DMS153 treated with DMSO at 0.1 percent for 48 hours (cell line): ENCODE results near the gene ARHGAP24.
"Not testable (repeated sequence)": the region's sequence is repeated elsewhere in the genome, so short reads cannot be mapped to it uniquely, and the experiment has no call there.

ENCODE experiments used
- DNase-seq: peaks from one replicate; lab custom pipeline; 2025; ENCODE audit not compliant: unreplicated experiment; lab: John Stamatoyannopoulos, UW

The ARHGAP24 gene

GRCh38 chr4:85939595-85939994 lies 464.6 kb downstream of the ARHGAP24 start:
- DNase-seq: no peak

- DNase-seq: no peak
Measured at GRCh38 chr4:85940151-85940550, 465.2 kb downstream of the ARHGAP24 start.

GRCh38 chr4:85942107-85942506 lies 467.2 kb downstream of the ARHGAP24 start:
- DNase-seq: no peak

- DNase-seq: no peak
Measured at GRCh38 chr4:85946821-85947220, 471.9 kb downstream of the ARHGAP24 start.

- no peak for DNase-seq
Measured at GRCh38 chr4:85951099-85951498, 476.1 kb downstream of the ARHGAP24 start.

GRCh38 chr4:85952528-85952927 lies 477.6 kb downstream of the ARHGAP24 start:
- no peak for DNase-seq

DNA sequence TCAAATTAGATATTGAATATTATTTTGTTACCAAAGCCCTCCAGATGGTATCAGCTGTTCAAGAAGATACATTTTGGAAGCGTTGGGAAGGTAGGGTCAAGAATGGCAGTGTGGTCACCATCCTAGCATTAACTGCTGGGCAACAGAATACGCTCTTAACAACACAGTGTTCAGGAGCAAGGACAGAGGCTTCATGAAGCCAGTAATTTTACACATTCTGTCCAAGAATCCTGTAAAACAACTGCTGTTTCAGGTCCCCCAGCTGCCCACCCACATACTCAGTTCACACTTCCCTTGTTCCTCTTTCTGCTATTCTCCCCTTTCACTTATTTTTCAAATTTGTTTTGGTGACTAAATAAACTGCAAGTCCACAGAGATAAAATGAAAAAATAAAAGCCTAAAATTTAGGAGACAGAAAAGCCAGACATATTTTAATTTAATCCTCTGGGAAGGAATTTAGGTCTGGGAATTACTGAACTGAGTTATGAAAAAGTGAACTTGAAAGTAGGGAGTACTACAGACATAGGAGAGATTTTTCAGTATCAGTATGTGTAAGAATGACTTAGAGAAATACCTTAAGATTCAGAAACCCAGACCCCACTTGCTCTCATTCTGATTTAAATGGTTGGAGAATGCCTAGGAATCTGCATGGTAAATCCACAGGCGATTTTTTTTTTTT lies 478.2 kb downstream of the ARHGAP24 start:
- DNase-seq: no peak

DNA sequence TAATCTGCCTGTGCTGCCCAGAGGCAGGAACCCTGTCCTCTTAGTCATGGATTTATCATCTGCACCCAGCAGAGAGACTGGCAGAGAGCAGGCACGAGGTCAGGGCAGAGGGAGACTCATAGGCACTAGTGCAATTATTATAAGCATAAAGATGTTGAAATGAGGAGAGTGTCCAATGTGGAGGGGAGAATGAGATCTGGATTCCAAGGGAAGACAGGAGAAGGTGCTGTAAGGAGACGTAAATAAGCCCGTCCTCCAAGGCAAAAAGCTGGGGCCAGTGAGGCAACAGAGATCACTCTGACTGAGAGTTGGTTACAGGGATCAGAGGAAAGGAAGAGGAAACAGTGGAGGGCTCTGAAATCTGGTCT lies 478.7 kb downstream of the ARHGAP24 start:
- no peak for DNase-seq

DNA sequence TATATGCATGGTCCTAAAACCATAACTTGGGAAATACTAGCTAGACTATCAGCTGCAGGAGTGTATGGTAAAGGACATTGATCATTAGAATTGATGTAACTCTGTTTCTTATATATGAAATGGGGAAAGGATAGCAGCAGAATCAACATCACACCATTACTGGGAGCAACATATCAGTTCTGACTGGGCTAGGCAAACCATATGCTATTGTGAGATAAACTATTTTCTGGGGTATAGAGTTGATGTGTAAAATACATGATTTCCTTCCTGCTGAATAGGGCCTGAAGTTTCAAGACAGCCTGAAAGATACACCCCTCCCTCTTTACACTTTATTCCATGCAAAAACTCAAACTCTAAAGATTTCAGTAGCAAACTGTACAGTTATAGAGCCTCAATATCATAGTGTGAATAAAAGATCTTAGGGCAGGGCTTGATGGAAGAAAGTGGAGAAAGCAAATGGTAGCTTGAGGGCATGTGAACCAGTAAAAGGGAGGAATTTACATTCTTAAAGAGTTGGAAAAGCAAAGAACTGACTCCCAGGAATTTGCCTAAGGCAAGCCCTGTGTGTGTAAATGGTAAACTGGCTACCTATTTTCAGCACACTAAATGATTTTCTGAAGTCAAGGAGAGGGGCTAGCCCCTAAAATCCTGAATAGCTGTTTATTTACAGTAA lies 480.8 kb downstream of the ARHGAP24 start:
- no peak for DNase-seq

GRCh38 chr4:85956293-85956945 lies 481.5 kb downstream of the ARHGAP24 start:
- no peak for DNase-seq

GRCh38 chr4:85961887-85962286 lies 486.9 kb downstream of the ARHGAP24 start:
- no peak for DNase-seq

DNA sequence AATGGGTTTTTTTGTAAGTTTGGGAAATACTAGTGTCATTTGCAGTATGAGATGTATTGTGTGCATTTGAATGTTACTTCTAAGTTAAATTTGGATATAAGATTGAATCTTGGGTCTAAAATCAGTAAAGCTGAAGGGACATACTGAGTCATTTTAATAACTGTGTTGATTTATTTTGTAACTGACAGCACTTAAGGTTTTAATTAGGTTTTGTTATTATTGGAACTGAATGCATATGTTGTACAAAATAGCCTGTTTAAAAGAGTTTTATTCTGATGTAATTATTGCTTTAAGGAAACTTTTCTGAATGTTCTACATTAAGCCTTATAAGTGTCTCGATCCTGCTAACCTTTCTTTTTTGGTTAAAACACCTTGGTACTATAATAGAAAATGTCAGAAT lies 488.3 kb downstream of the ARHGAP24 start:
- no peak for DNase-seq

DNA sequence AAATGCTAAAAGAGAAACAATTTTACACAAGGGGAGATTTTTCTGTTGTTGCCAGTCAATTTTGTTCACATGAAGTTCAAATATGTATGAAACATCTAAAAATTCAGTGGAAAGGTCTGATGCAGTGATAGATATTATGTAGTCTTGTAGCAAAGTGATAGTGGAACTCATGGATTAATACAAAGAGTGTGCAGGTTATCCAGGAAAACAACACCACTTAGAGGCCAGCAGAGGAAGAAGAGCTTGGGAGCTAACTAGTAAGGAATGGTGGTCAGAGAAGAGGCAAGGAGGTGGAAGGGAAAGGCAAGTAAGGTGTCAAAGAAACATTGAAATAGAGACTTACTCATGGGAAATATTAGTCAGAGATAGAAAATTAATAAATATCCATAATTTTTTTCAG lies 489.3 kb downstream of the ARHGAP24 start:
- DNase-seq: no peak

- DNase-seq: not testable (repeated sequence)
Measured at GRCh38 chr4:85965017-85965416, 490.1 kb downstream of the ARHGAP24 start.

- DNase-seq: no peak
Measured at GRCh38 chr4:85965529-85965928, 490.6 kb downstream of the ARHGAP24 start.

DNA sequence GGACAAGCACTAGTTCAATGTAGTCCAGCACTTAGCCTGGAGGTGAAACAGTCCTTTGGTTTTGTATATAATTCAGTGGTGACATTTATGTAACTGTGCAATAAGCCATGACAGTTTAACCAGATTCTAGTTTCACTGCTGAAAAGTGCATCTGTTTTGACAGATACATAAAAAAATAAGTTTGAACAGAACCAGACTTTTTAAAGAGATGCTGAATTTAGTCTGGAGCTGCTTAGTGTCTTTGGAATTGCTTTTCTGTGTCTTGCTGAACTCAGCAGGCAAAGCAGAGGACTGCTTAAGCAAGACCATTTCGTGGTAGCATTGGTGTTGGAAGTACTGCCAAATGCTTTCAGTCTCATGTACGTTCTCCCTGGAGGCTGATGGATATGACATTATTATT lies 491.4 kb downstream of the ARHGAP24 start:
- no peak for DNase-seq

GRCh38 chr4:85967872-85968271 lies 492.9 kb downstream of the ARHGAP24 start:
- no peak for DNase-seq

DNA sequence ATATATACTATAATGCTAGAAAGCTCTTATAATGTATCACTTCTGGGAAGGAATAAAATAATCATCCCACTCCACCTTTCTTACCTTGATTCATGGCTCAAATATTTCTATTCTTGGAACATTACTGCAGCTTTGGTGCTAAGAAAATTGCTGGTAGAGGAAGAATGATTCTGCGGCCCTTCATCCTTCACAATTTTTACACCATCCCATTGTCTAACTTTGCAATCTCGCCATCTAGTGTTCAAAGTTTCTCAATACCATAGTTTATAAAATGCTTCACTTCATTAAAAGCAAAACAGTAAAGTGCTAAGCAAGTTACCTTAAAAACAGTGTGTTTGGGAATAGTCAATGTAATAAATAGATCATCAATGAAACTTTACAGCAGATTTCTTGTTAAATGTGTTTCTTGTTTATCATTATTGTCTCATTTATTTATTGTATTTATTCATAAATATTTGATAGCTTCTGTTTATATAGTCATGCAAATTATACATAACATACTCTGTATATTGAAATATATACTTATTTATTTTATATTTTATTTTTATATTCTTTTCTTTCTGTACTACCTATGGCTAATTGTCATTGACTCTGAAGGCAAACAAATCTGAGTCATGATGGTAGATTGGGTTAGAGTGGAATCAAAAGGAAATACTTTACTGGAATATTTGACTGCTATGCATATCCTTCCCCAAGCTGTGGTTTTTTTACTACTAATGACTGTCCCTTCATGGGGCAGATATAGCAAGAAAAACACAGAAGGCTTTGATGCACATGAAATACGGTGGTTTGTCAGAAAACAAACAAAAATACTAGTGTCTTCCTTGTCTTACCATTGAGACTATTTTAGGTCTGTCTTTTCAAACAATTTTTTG lies 494.2 kb downstream of the ARHGAP24 start:
- DNase-seq: peak; percentile 46

- DNase-seq: no peak
Measured at GRCh38 chr4:85970535-85970934, 495.6 kb downstream of the ARHGAP24 start.

GRCh38 chr4:85979276-85979675 lies 504.3 kb downstream of the ARHGAP24 start:
- no peak for DNase-seq

GRCh38 chr4:85986266-85986665 lies 511.3 kb downstream of the ARHGAP24 start:
- no peak for DNase-seq
